ENCODE data around the gene GBA2.

GBA2 gene

DNA sequence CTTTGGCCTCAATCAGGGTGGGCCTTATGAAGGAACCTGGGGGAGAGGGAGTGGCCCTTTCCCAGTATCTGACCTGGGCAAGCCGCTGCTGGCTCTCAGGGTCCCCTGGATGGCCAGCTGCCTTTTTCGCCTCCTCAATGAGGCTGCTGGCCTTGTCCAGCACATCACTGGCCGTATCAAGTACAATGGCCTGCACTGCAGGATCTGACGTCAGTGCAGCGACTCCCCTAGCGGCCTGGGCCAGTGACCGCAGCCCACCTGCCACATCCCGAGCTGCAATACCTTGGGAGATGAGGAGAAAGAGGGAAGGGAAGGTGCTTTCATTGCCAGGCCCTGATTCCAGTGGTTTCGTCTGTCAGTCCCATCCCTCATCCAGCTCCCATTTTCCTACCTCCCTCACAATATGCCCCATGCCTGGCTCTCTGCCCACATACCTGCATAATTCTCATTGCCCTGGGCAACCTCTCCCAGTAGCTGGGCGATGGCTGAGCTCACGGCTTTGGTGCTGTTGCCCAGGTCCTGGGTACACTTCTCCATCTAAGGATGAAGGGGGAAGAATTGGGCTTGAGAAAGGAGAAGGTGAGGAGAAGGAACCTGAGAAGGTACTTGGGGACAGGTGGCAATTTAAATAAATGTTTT lies 36.1 kb downstream of the GBA2 start:
- H3K27me3 ChIP-seq (ENCODE audit: low read depth) = no peaks in the 10 kb centered on the region
- in situ Hi-C loops (cut with MboI; ENCODE audit: low sequenced_read_pairs) = no loop called here
- no peak overlapping the region for H3K4me3 ChIP-seq
- no peaks in the 10 kb centered on the region for H3K9me3 ChIP-seq
- H3K4me1 ChIP-seq = no peaks in the 10 kb centered on the region
- peaks cover 91% of the 10 kb centered on the region for H3K36me3 ChIP-seq (replicated peaks)
- no peak for DNase-seq (ENCODE audit: low spot score in 2 of 2)

DNA sequence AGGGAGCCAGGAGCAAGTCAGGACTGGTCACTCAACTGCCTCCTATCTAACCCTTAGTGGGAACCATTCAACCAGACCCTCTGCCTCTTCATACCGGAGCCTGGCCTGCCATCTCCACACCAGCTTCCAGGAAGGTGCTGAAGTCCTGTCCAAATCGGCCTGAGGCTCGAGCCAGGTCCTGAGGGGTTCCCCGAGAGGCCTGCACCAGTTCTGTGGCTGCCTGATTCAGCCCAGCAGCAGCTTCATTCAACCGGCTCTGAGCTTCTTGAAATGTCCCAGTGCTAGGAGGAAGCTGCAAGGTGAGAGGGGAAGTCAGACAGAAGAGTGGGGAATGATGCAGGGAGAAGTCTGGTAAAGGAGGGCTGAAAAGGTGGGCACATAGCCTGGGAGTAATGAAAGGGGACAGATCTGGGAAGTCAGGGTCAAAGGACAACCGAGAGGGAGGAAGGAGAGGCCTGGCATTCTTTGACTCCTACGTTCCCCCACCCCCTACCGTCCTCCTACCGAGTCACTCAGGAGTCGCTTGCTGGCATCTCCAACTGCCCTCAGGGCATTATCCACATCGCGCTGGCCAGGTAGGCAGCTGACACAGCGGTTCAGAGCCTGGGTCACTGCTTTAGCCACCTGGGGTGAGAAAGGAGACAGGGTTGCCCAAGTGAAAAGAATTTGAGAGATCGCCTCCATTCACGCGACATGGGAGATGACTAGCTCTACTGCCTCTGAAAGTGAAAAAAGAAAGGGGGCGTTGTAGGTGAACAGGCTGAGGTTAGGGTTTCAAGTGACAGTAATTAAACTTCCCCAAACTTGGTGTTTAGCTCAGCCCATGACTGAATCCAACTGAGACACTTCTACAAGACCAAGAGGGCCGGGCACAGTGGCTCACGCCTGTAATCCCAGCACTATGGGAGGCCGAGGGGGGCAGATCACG lies 37.3 kb downstream of the GBA2 start:
- H3K4me1 ChIP-seq = no peaks in the 10 kb centered on the region
- DNase-seq (ENCODE audit: low spot score in 2 of 2) = no peak
- no peaks in the 10 kb centered on the region for H3K27me3 ChIP-seq (ENCODE audit: low read depth)
- no peaks in the 10 kb centered on the region for H3K9me3 ChIP-seq
- peaks cover 91% of the 10 kb centered on the region for H3K36me3 ChIP-seq (replicated peaks)
- H3K4me3 ChIP-seq = no peak overlapping the region
- in situ Hi-C loops (cut with MboI; ENCODE audit: low sequenced_read_pairs) = no loop called here

DNA sequence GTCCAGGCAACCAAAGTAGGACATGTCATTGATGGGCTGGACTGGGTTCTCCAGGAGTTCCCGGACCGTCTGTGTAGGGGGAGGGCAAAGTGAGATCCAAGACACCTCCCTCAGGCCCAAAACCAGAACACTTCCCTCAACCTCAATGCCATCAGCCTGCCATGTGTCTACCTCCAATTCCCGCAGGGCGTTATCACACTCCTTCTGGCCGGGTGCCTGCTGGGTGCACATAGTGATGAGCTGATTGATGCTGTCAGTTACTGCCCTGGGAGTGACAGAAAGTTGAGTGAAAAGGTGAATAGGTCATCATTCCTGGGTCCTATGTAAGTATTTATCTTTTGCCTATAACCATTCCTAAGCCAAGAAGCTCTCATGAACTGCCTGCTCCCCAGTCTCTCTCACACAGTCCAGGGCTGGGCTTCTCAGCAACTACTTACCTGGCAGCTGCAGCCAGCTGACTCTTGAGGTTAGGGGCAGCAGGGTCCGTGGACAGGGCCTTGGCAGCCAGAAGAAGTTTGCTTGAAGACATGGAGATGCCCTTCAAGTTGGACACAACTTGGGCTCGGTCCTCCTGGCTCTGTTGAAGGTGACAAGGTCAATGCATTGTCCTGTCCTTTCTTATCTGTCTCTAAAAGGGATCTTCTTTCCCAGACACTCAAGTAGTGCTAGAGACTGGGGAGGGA lies 38.1 kb downstream of the GBA2 start:
- in situ Hi-C loops (cut with MboI; ENCODE audit: low sequenced_read_pairs) = no loop called here
- Histone ChIP-seq H3K27me3 (ENCODE audit: low read depth) (no peaks in the 10 kb centered on the region), H3K9me3 (no peaks in the 10 kb centered on the region), H3K36me3 (replicated peaks) (peaks cover 92% of the 10 kb centered on the region), H3K4me3 (no peak overlapping the region), H3K4me1 (no peaks in the 10 kb centered on the region)
- no peak for DNase-seq (ENCODE audit: low spot score in 2 of 2)

DNA sequence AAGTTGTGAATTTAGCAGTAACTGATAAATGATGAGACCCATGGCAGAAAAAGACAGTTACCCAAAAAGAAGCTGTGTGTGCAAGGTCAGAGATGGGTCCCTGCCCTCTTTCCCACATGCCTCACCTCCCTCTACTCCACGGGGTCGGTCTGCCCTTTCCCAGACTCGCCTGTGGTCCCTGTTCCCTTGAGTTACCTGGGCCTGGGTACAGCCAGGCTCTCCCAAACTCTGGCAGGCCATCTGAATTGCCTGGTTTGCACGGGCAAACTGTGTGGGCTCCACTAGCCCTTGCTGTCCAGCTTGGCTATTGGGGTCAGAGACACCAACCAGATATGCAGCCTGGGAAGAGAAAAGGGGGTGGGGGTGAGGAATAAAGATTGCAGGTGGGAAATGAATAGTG lies 40.9 kb downstream of the GBA2 start:
- Histone ChIP-seq H3K27me3 (ENCODE audit: low read depth) (no peaks in the 10 kb centered on the region), H3K9me3 (no peaks in the 10 kb centered on the region), H3K36me3 (replicated peaks) (peaks cover 92% of the 10 kb centered on the region), H3K4me3 (no peak overlapping the region), H3K4me1 (no peaks in the 10 kb centered on the region)
- in situ Hi-C loops (cut with MboI; ENCODE audit: low sequenced_read_pairs) = no loop called here
- no peak for DNase-seq (ENCODE audit: low spot score in 2 of 2)

DNA sequence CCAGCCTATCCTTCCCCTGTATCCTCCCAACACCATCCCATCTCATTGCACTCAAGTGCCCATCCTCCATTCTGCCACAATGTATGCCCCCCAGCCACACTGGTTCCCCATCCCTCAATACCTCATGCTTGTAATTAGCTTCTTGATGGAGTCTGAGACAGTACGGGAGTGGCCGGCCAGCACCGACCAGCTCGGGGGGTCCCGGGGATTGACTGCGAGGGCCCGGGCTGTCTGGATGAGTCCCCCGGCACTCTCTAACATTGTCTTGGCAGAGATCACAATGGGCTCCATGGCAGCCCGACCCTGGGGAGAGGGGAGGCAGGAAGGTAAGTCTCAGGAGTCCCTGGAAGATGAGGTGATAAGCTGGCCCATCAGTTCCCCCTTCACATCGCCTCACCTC lies 42.1 kb downstream of the GBA2 start:
- DNase-seq (ENCODE audit: low spot score in 2 of 2) = no peak
- Histone ChIP-seq H3K4me1 (no peaks in the 10 kb centered on the region), H3K27me3 (ENCODE audit: low read depth) (no peaks in the 10 kb centered on the region), H3K36me3 (replicated peaks) (peaks cover 93% of the 10 kb centered on the region), H3K9me3 (no peaks in the 10 kb centered on the region), H3K4me3 (no peak overlapping the region)
- in situ Hi-C loops (cut with MboI; ENCODE audit: low sequenced_read_pairs) = no loop called here

DNA sequence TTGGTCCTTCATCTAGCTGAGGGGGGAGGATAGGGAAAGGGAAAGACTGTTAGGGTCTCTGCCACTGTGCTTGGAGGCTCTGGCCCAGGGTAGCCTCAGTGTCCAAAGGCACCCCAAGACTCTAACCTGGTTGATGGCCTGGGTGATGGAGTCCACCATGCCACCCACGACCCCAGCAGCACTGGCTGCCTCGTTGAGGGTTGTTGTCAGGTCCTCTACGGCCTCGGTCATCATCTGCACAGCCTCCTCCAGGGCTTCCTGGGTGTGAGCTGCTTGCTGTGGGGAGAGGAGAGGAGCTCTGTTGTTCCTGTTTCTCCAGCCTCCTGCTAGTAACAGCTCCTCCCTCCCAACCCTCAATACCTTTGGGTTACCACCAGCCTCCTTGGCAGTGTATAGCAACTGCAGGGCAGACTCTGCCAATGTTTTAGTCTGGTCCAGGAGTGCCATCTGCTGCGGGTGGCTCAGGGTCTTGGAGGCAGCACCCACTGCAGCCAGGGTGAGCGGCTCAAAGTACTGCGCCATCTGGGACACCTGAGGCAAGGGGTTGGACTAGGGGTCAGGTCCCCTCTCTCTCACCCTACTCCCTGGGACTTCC lies 43.1 kb downstream of the GBA2 start:
- DNase-seq (ENCODE audit: low spot score in 2 of 2) = no peak
- Histone ChIP-seq H3K9me3 (no peaks in the 10 kb centered on the region), H3K36me3 (replicated peaks) (peaks cover 93% of the 10 kb centered on the region), H3K27me3 (ENCODE audit: low read depth) (no peaks in the 10 kb centered on the region), H3K4me3 (no peak overlapping the region), H3K4me1 (no peaks in the 10 kb centered on the region)
- in situ Hi-C loops (cut with MboI; ENCODE audit: low sequenced_read_pairs) = no loop called here

DNA sequence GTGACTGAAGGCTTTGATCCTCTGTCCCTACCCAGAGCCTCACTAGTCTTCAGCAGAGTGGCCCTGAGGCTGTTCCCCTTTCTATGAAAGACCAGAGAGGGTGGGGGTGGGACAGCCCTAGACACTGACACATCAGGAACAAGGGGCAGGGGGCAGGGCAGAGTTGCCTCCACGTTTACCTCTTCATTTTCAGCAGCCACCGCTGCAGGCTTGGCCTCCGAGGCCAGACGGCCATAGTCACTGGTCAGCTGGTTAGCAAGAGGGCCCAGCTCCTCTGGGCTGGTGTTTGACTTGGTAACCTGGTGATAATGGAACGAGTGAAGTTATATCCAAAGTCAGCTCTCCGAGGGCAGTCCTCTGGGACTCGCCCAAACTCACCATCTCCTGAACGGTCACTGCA lies 43.7 kb downstream of the GBA2 start:
- H3K27me3 ChIP-seq (ENCODE audit: low read depth) = no peaks in the 10 kb centered on the region
- peaks cover 93% of the 10 kb centered on the region for H3K36me3 ChIP-seq (replicated peaks)
- no peak for DNase-seq (ENCODE audit: low spot score in 2 of 2)
- no peaks in the 10 kb centered on the region for H3K4me1 ChIP-seq
- no peaks in the 10 kb centered on the region for H3K9me3 ChIP-seq
- in situ Hi-C loops (cut with MboI; ENCODE audit: low sequenced_read_pairs) = no loop called here
- no peak overlapping the region for H3K4me3 ChIP-seq

DNA sequence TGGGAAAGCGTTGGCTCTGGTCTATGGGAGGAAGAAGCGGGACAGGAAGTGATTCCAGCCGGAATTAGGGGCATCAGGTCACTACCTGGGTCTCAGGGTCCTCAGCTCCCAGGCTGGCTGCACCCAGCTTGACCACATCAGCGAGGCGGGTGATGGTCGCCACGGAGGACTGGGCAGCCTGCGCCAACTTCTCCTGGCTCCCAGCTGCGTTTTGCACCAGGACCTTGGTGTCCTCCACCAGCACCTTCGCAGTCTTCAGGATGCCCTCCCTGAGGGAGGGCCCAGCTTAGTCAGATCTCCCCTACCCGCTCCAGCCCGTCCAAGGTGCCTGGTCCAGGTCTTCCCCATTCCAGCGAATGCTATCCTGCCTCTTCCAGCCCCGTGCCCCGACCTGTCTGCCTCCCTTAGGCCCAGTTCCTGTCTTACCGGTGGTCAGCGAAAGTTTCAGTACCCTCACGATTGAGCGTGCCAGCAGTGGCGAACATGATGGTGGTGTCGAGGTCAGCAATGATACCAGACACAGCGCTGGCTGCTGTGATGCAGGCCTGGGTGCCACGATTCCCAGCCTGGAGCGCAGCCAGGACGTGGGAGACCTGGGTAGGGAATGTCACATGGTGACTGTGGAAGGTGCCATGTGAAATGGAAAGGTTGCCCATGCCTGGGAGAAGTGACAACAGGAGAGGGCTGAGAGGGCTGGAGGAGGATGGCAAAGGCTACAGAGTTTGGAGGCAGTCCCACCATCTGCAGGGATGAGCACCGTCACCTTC lies 44.9 kb downstream of the GBA2 start:
- in situ Hi-C loops (cut with MboI; ENCODE audit: low sequenced_read_pairs) = no loop called here
- Histone ChIP-seq H3K4me3 (no peak overlapping the region), H3K9me3 (no peaks in the 10 kb centered on the region), H3K27me3 (ENCODE audit: low read depth) (no peaks in the 10 kb centered on the region), H3K4me1 (no peaks in the 10 kb centered on the region), H3K36me3 (replicated peaks) (peaks cover 98% of the 10 kb centered on the region)
- DNase-seq (ENCODE audit: low spot score in 2 of 2) = no peak

DNA sequence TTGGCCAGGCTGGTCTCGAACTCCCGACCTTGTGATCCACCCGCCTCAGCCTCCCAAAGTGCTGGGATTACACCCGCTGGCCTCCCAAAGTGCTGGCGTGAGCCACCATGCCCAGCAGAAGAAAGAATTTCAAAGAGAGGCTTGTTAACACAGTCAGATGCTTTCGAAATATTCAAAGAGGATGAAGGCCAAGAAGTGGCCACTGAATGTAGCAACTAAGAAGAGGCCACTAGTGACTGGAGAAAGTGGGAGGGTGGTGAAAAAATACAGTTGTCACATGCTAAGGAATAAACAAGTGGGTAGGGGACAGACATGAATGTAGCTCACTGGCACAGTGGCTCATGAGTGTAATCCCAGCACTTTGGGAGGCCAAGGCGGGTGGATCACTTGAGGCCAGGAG lies 46.3 kb downstream of the GBA2 start:
- DNase-seq (ENCODE audit: low spot score in 2 of 2) = no peak
- Histone ChIP-seq H3K9me3 (no peaks in the 10 kb centered on the region), H3K4me1 (no peaks in the 10 kb centered on the region), H3K36me3 (replicated peaks) (peaks cover 100% of the 10 kb centered on the region), H3K27me3 (ENCODE audit: low read depth) (no peaks in the 10 kb centered on the region), H3K4me3 (no peak overlapping the region)
- in situ Hi-C loops (cut with MboI; ENCODE audit: low sequenced_read_pairs) = no loop called here

DNA sequence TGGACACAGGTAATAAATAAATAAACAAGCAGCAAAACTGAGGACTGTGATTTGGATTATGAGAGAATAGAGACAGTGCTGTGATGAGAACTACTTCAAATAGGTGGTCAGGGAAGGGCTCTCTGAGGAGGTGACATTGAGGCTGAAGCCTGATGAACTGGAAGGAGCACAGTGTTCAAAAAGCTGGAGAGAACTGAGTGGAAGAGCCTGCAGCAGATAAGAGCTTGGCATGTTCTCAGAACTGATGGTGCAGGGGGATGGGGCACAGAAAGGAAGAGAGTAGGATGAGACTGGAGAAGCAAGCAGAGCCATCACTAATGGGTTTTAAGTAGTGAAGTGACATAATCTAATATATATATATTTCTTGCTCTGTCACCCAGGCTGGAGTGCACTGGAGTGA lies 48.1 kb downstream of the GBA2 start:
- in situ Hi-C loops (cut with MboI; ENCODE audit: low sequenced_read_pairs) = no loop called here
- H3K36me3 ChIP-seq (replicated peaks) = peaks cover 99% of the 10 kb centered on the region

DNA sequence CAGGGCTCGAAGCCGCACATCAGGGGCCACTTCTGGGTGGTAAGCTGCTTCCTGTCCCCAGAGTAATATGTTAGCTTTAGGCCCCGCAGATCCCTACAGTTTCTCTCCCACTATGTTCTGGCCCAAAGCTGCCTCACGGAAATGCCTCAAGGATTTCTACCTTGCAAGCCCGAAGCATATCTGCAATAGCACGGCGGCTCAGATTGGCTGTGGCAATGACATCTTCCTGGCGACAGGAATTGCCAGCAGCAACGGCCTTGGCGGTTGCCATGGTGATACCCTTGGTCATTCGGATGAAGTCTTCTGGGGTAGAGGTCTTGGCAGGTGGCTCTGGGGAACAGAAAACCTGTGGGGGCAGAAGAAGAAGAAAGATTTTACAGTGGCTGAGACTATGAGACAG lies 49.0 kb downstream of the GBA2 start:
- Histone ChIP-seq H3K4me3 (no peak overlapping the region), H3K9me3 (no peaks in the 10 kb centered on the region), H3K4me1 (peaks cover 2% of the 10 kb centered on the region; the same call in 1 of the 2 replicates), H3K27me3 (ENCODE audit: low read depth) (no peaks in the 10 kb centered on the region), H3K36me3 (replicated peaks) (peaks cover 92% of the 10 kb centered on the region)
- in situ Hi-C loops (cut with MboI; ENCODE audit: low sequenced_read_pairs) = no loop called here
- DNase-seq (ENCODE audit: low spot score in 2 of 2) = no peak

More for the DNA sequence above, 48.1 kb downstream of the GBA2 start:
- Histone ChIP-seq H3K9me3 (no peaks in the 10 kb centered on the region), H3K27me3 (ENCODE audit: low read depth) (no peaks in the 10 kb centered on the region), H3K4me3 (no peak overlapping the region), H3K4me1 (no peaks in the 10 kb centered on the region)
- DNase-seq (ENCODE audit: low spot score in 2 of 2) = no peak

DNA sequence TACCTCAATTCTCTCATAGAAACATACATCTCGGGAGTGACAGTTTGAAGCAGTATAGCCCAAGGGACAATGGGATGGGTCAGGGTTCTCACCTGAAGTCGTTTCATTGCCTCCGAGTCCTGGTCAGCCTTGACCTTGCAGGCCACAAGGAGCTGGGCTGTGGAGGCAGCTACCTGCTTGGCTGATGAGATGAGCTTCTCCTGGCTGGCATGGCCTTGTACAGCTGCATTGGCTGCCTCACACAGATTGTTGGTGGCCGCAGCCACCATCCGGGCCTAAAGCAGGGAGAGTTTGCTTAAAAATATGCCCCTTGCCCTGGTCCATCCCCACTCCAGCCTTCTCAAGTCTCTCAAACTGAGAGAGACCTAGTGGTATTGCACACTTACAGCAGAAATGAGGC lies 50.8 kb downstream of the GBA2 start:
- in situ Hi-C loops (cut with MboI; ENCODE audit: low sequenced_read_pairs) = no loop called here
- Histone ChIP-seq H3K27me3 (ENCODE audit: low read depth) (no peaks in the 10 kb centered on the region), H3K4me3 (no peak overlapping the region), H3K36me3 (replicated peaks) (peaks cover 74% of the 10 kb centered on the region), H3K4me1 (peaks cover 6% of the 10 kb centered on the region; the same call in 1 of the 2 replicates), H3K9me3 (no peaks in the 10 kb centered on the region)
- no peak for DNase-seq (ENCODE audit: low spot score in 2 of 2)

DNA sequence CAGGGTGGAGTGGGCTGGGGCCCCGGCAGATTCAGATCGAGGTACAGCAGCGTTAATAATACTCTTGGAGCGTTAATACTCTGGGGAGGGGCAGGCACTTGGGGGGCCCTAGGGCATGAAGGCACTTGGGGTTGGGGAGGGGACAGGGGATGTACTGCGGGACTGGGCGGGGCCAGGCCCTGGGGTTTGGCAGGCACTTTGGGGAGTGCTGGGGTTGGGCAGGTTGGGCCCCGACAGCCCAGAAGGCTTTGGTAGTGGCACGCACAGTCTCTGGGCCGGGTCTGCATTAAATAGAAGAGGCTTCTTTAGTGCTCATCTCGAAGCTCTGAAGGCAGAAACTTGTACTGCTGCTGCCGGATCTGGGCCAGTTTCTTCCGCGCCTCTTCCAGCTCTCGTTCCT lies 51.5 kb downstream of the GBA2 start:
- peaks cover 66% of the 10 kb centered on the region for H3K36me3 ChIP-seq (replicated peaks)
- H3K27me3 ChIP-seq (ENCODE audit: low read depth) = no peaks in the 10 kb centered on the region
- H3K4me1 ChIP-seq = peaks cover 6% of the 10 kb centered on the region; the same call in 1 of the 2 replicates
- no peak for DNase-seq (ENCODE audit: low spot score in 2 of 2)
- H3K9me3 ChIP-seq = no peaks in the 10 kb centered on the region
- in situ Hi-C loops (cut with MboI; ENCODE audit: low sequenced_read_pairs) = no loop called here
- H3K4me3 ChIP-seq = no peak overlapping the region
